Liver (tissue), 9 donors: Measurements from ENCODE around the gene PHF20. TPM values are rescaled to one million over a fixed set of nuclear protein-coding genes. Genes with fewer than 3 reads are reported as not detected.

ENCODE experiments used
- DNase-seq: peaks from one replicate; pipeline ENCODE4 v3.0.0-alpha.2; 2017; ENCODE audit warnings: low spot score
- H3K27ac ChIP-seq, 2 donors: one replicate each; pipeline ENCODE4 v1.7.0; 2013; ENCODE audit warnings: inconsistent platforms in 2 of 2, low read length in 2 of 2, control low read depth in 1 of 2, low read depth in 1 of 2, mild to moderate bottlenecking in 1 of 2
- H3K27me3 ChIP-seq, 4 donors: one replicate each; pipeline versions ENCODE4 v1.6.1 to v1.7.0; 2013; ENCODE audit warnings: low read length in 3 of 4, inconsistent platforms in 1 of 4, mild to moderate bottlenecking in 1 of 4, moderate library complexity in 1 of 4; ENCODE audit not compliant: control insufficient read depth in 4 of 4, insufficient read depth in 4 of 4
- H3K36me3 ChIP-seq, 4 donors: one replicate each; pipeline versions ENCODE4 v1.6.1 to v1.7.0; 2013; ENCODE audit warnings: low read length in 3 of 4, mild to moderate bottlenecking in 3 of 4, low read depth in 1 of 4, moderate library complexity in 1 of 4; ENCODE audit not compliant: control insufficient read depth in 4 of 4, insufficient read depth in 3 of 4
- H3K4me1 ChIP-seq, 4 donors: one replicate each; pipeline versions ENCODE4 v1.6.1 to v1.7.0; 2013; ENCODE audit warnings: low read length in 3 of 4, mild to moderate bottlenecking in 3 of 4, moderate library complexity in 1 of 4; ENCODE audit not compliant: control insufficient read depth in 4 of 4, insufficient read depth in 4 of 4
- H3K4me3 ChIP-seq, 3 donors: one replicate each; pipeline versions ENCODE4 v1.6.1 to v1.7.0; 2013; ENCODE audit warnings: low read length in 3 of 3, control low read depth in 1 of 3, low read depth in 1 of 3, mild to moderate bottlenecking in 1 of 3
- H3K9ac ChIP-seq, 2 donors: one replicate each; pipeline ENCODE4 v1.7.0; 2013; ENCODE audit warnings: low read length in 2 of 2, mild to moderate bottlenecking in 2 of 2, moderate library complexity in 2 of 2, control low read depth in 1 of 2, low read depth in 1 of 2
- H3K9me3 ChIP-seq, 4 donors: one replicate each; pipeline versions ENCODE4 v1.6.1 to v1.7.0; 2013; ENCODE audit warnings: low read length in 3 of 4; ENCODE audit not compliant: control insufficient read depth in 4 of 4
- ATF3 ChIP-seq: IDR thresholded peaks from 2 replicates; pipeline ENCODE4 v1.6.1; 2016; ENCODE audit warnings: antibody characterized with exemption
- CTCF ChIP-seq: fragments of 150-350 bp; IDR thresholded peaks from 2 replicates; pipeline ENCODE4 v1.5.1; 2017; ENCODE audit warnings: improper control_type of control experiment, low read depth, low read length; ENCODE audit not compliant: missing input control
- EGR1 ChIP-seq, 2 donors: IDR thresholded peaks; 2 replicates each; pipeline ENCODE4 v1.6.1; 2016 to 2018; ENCODE audit warnings: antibody characterized with exemption in 2 of 2, low read depth in 2 of 2
- FOXA1 ChIP-seq: IDR thresholded peaks from 2 replicates; pipeline ENCODE4 v1.6.1; 2016; ENCODE audit warnings: antibody characterized with exemption
- FOXA2 ChIP-seq: IDR thresholded peaks from 2 replicates; pipeline ENCODE4 v1.6.1; 2016; ENCODE audit warnings: antibody characterized with exemption
- GABPA ChIP-seq, 2 donors: IDR thresholded peaks in 1 of 2; conservative IDR thresholded peaks in 1 of 2; 2 replicates each; pipeline ENCODE4 v1.6.1; 2016; ENCODE audit warnings: antibody characterized with exemption in 2 of 2, mild to moderate bottlenecking in 1 of 2, moderate library complexity in 1 of 2
- HNF4A ChIP-seq, 2 donors: conservative IDR thresholded peaks; 2 replicates each; pipeline ENCODE4 v1.6.1; 2016; ENCODE audit warnings: antibody characterized with exemption in 2 of 2, mild to moderate bottlenecking in 2 of 2
- HNF4G ChIP-seq: IDR thresholded peaks from 2 replicates; pipeline ENCODE4 v1.6.1; 2016; ENCODE audit warnings: antibody characterized with exemption
- JUND ChIP-seq, 2 donors: IDR thresholded peaks; 2 replicates each; pipeline ENCODE4 v1.6.1; 2016; ENCODE audit warnings: antibody characterized with exemption in 2 of 2
- MAX ChIP-seq: IDR thresholded peaks from 2 replicates; pipeline ENCODE4 v1.6.1; 2016; ENCODE audit warnings: antibody characterized with exemption
- NR2F2 ChIP-seq: IDR thresholded peaks from 2 replicates; pipeline ENCODE4 v1.6.1; 2016; ENCODE audit warnings: antibody characterized with exemption
- RAD21 ChIP-seq, 2 donors: IDR thresholded peaks; 2 replicates each; pipeline ENCODE4 v1.6.1; 2016; ENCODE audit warnings: antibody characterized with exemption in 2 of 2, mild to moderate bottlenecking in 2 of 2
- REST ChIP-seq: IDR thresholded peaks from 2 replicates; pipeline ENCODE4 v1.6.1; 2016; ENCODE audit warnings: antibody characterized with exemption, mild to moderate bottlenecking
- RXRA ChIP-seq, 2 donors: IDR thresholded peaks; 2 replicates each; pipeline ENCODE4 v1.6.1; 2017 to 2018; ENCODE audit warnings: antibody characterized with exemption in 2 of 2, mild to moderate bottlenecking in 1 of 2
- SP1 ChIP-seq: IDR thresholded peaks from 2 replicates; pipeline ENCODE4 v1.6.1; 2018; ENCODE audit warnings: antibody characterized with exemption, mild to moderate bottlenecking
- TAF1 ChIP-seq: conservative IDR thresholded peaks from 2 replicates; pipeline ENCODE4 v1.6.1; 2016; ENCODE audit warnings: antibody characterized with exemption, mild to moderate bottlenecking
- YY1 ChIP-seq: IDR thresholded peaks from 2 replicates; pipeline ENCODE4 v1.6.1; 2016; ENCODE audit warnings: antibody characterized with exemption, mild to moderate bottlenecking
- ZBTB33 ChIP-seq: IDR thresholded peaks from 2 replicates; pipeline ENCODE4 v1.6.1; 2016; ENCODE audit warnings: antibody characterized with exemption
- WGBS: extraction: QIAGEN DNeasy Blood & Tissue Kit; methylation state at CpG from one replicate; pipeline ENCODE4 v1.1.7; 2013; 5-methylcytosine and 5-hydroxymethylcytosine counted together
- polyA plus RNA-seq, 2 donors: library from polyadenylated mRNA; stranded (reverse) in 1 of 2; unstranded in 1 of 2; fragments of 200-250 nt in 1 of 2; fragments of >200 nt in 1 of 2; fragmentation: Nextera tagmentation in 1 of 2; extraction: Ambion mirVana in 1 of 2; gene quantifications; one replicate each; pipeline versions ENCODE4 v1.2.1 to v1.2.3, GENCODE V29; 2013 to 2015
- total RNA-seq, 2 donors: library from RNA; depleted of rRNA; stranded (reverse); fragments of >200 nt; gene quantifications; one replicate each; pipeline ENCODE4 v1.2.3, GENCODE V29; 2014
- donor health status: healthy.
- donor health status: healthy.
- donor health status: healthy.
- donor health status: healthy.
- donor health status: healthy.

Gene PHF20
- total and polyA plus RNA-seq, 4 donors: 5.1 to 11.7 (median 10.3) TPM

GRCh38 chr20:35739294-35740163, 32.3 kb upstream of the PHF20 start:
- Histone ChIP-seq H3K4me1 (peaks cover 4 to 50% (median 42%) of the 10 kb centered on the region in 4 donors), H3K4me3 (peak overlapping the region; percentile 22 to 98 (median 33)), H3K27ac (peak overlapping the region in 1 of 2 donors; percentile 32), H3K36me3 (peaks cover 9 to 50% (median 38%) of the 10 kb centered on the region in 4 donors), H3K27me3 (no peaks in the 10 kb centered on the region), H3K9me3 (no peaks in the 10 kb centered on the region), H3K9ac (peak overlapping the region in 1 of 2 donors; percentile 12)
- 54% methylated on average over 7 of the region's 7 CpGs for WGBS
- TF ChIP-seq RAD21 (IDR thresholded peaks at IDR 0.05) (peak in 1 of 2 donors; percentile 15), SP1 (no peak), ATF3 (no peak)
- no peak for DNase-seq

- Histone ChIP-seq H3K27ac (peak within 1 kb of the TSS; percentile 99 to 100), H3K9ac (peak within 1 kb of the TSS; percentile 99 to 100), H3K4me1 (peaks cover 3 to 30% (median 26%) of the 10 kb centered on the region in 4 donors), H3K27me3 (no peaks in the 10 kb centered on the region), H3K9me3 (no peaks in the 10 kb centered on the region), H3K4me3 (peak within 1 kb of the TSS; percentile 81 to 98 (median 95)), H3K36me3 (peaks cover 2 to 26% (median 21%) of the 10 kb centered on the region in 4 donors)
- WGBS: under 1% methylated on average over 66 of the region's 66 CpGs
- DNase-seq: peak; percentile 98
- TF ChIP-seq GABPA (IDR thresholded peaks at IDR 0.05 in 1 of 2, conservative IDR thresholded peaks at IDR 0.05 in 1 of 2): peak in 1 of 2 donors; percentile 50
- TF ChIP-seq YY1: peak; percentile 96
- TF ChIP-seq CTCF: peak; percentile 29
- peak; percentile 100 for TF ChIP-seq ZBTB33
- TF ChIP-seq RAD21 (IDR thresholded peaks at IDR 0.05): peak; percentile 46 to 58
- peak; percentile 94 for TF ChIP-seq EGR1 (IDR thresholded peaks at IDR 0.05; ENCODE audit: low read depth in 2 of 2)
- TF ChIP-seq HNF4G: peak; percentile 8
- TF ChIP-seq RXRA (IDR thresholded peaks at IDR 0.05): peak; percentile 46 to 60
- peak; percentile 67 for TF ChIP-seq FOXA1
- peak; percentile 13 to 34 for TF ChIP-seq HNF4A (conservative IDR thresholded peaks at IDR 0.05)
- peak; percentile 93 for TF ChIP-seq REST
- peak; percentile 14 to 52 for TF ChIP-seq JUND (IDR thresholded peaks at IDR 0.05)
- no peak for TF ChIP-seq FOXA2
- TF ChIP-seq MAX: peak; percentile 71
- peak; percentile 88 for TF ChIP-seq SP1
- TF ChIP-seq ATF3: peak; percentile 39
- peak; percentile 95 for TF ChIP-seq TAF1
- TF ChIP-seq NR2F2: peak; percentile 32
Measured at GRCh38 chr20:35741892-35742740, 29.7 kb upstream of the PHF20 start, which contains the start of gene RBM39. RBM39 (minus strand) TSS chr20:35742260; CDS start chr20:35740874, 1,386 bp downstream.
